SH-SY5Y (cell line): ENCODE measurements around the gene SMC6.

Experiments used
- GATA2 ChIP-seq: IDR thresholded peaks from 2 replicates; pipeline ENCODE4 v1.6.1; 2011; ENCODE audit warnings: mild to moderate bottlenecking, low read depth, low read length
- GATA3 ChIP-seq: IDR thresholded peaks from 2 replicates; pipeline ENCODE4 v1.6.1; 2011; ENCODE audit warnings: low read depth, mild to moderate bottlenecking, low read length, moderate library complexity

Gene SMC6

DNA sequence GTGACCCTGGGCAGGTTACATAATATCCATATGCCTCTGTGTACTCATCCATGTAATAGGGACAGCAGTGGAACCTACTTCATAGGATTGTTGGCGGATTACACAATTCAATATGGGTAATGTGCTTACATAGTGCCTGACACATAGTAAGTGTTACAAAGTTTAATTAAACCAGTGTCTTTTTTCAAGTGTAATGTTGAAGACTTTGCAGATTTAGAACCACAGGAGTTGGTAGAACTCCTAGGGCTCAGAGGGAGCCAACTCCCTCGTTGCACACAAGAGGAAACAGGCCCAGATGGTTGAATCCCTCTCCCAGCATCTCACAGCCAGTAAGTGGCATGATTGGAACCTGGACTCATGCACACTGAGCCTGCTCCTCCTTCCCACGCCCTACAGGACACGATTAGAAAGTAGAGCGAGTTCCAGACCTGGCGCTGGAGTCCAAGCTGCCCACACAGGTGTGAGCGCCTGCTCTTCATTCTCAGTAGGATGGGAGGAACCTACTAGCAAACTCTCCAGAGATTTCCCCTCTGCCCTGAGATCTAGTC, 115.3 kb downstream of the SMC6 start:
- TF ChIP-seq GATA3: no peak
- TF ChIP-seq GATA2: no peak

DNA sequence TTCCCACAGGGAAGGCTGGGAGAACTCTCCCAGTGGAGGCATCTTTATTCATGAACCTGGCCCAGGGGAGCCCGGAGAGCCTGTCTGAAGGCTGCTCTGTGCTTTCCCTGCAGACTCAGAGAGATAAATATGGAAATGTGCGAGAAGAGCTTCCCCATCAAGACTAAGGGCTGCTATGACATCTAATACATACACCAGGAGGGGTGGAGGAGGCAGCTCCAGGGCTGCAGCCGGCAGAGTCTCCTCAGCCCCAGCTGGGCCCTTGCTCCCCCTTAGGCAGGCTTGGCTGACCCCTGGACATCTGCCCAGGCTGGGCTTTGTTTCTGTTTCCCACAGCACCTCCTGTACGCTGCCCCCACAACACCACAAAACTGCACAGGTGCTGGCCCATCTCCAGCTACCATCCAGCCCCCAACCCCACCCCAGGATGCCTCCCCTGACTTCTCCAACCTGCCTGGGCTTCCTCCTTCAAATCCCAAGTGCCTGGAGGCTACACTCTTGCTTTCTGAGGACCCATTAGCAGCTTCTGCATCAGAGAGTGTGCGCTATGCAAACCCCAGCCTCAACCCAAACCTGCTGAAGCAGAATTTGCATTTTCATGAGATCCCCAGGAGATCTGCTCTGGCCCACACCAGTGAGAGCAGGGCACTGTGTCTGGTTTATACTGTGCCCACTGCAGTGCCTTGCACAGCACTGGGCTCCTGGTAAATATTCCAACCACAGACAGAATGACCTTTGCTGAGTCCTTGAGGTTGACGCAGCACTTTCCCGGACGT, 116.3 kb downstream of the SMC6 start:
- TF ChIP-seq GATA2 (no peak), GATA3 (no peak)

- TF ChIP-seq GATA2 (no peak), GATA3 (no peak)
These were observed 117.4 kb downstream of the SMC6 start for GRCh38 chr2:17636257-17636656.

- no peak for TF ChIP-seq GATA3
- no peak for TF ChIP-seq GATA2
These were observed 118.6 kb downstream of the SMC6 start for GRCh38 chr2:17634997-17635396.

GRCh38 chr2:17630089-17630488, 123.5 kb downstream of the SMC6 start:
- TF ChIP-seq GATA2: no peak
- TF ChIP-seq GATA3: no peak

DNA sequence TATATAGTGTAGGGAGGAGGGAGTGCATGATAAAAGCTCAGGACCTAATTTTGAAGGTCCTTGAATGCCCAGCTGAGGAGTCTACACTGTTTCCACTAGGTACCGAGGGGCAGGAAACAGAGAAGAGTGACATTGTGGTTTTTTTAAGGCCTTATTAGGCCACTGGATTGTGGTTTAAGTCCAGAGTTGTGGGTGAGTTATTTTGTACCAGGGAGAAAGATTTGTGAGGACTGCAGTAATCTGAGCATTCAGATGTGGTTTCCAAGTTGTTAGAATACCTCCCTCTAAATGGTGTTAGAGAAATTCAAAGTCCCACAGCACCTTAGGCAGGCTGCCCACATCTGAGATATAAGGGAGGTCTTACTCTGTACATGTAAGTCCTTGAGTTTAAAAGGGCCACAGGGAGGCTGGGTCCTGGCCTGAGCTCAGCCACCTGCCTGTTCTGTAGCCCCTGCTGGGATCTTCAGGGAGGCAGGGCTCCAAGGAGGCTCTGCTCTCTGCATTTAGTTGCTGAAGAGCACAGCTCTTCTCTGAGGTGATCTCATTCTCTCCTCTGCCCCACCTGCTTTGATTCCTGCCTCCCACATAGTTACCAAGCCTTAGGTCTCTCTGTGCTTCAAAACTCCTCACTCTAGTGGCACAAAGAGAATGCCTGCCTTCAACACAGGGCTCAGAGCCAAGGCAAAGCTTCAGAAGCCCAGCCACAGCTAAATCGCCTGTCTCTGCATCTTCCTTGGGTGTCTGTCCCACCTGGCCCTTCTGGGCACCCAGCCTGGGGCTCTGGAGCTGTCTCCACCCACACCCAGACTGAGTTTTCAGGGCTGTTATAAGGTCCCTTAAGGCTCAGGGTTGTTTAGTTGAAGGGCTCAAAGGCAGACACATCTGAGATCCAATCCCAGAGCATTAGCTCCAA, 125.0 kb downstream of the SMC6 start:
- TF ChIP-seq GATA2 (no peak), GATA3 (no peak)

DNA sequence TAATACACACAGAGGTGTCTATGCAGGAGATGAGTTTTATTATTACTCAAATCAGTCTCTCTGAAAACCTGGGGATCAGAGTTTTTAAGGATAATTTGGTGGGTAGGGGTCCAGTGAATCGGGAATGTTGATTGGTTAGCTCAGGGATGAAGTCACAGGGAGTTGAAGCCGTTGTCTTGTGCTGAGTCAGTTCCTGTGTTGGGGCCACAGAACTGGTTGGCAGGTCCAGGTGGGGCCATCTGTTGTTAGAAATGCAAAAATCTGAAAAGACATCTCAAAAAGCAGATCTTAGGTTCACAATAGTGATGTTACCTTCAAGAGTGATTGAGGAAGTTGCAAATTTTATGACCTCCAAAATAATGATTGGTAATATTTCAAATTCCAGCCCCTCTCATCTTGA, 126.2 kb downstream of the SMC6 start:
- no peak for TF ChIP-seq GATA2
- TF ChIP-seq GATA3: no peak

DNA sequence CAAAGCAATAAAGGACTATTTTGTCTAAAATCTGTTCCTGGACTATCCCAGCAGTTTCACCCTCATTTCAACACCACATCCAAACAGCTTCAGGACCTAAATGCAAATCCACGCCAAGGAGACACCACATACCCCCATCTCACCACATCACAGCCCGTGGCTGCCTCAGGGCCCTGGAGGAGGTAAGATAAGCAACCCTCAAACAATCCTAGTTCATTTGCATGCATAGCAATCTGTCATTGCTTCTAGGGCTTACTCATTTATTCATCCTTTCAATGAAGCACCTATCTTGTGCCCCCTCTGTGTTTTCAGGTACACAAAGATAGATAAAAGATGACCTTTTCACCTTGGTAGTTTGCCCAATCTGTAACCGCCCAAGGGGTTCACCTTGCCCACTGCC, 126.6 kb downstream of the SMC6 start:
- TF ChIP-seq GATA3 (no peak), GATA2 (no peak)

GRCh38 chr2:17625446-17625845, 128.2 kb downstream of the SMC6 start:
- no peak for TF ChIP-seq GATA3
- no peak for TF ChIP-seq GATA2

GRCh38 chr2:17621781-17622180, 131.8 kb downstream of the SMC6 start:
- no peak for TF ChIP-seq GATA3
- no peak for TF ChIP-seq GATA2

GRCh38 chr2:17620841-17621240, 132.8 kb downstream of the SMC6 start:
- TF ChIP-seq GATA3 (no peak), GATA2 (no peak)

GRCh38 chr2:17620280-17620679, 133.3 kb downstream of the SMC6 start:
- TF ChIP-seq GATA2 (no peak), GATA3 (no peak)

GRCh38 chr2:17617955-17618354, 135.7 kb downstream of the SMC6 start:
- TF ChIP-seq GATA3 (no peak), GATA2 (no peak)

DNA sequence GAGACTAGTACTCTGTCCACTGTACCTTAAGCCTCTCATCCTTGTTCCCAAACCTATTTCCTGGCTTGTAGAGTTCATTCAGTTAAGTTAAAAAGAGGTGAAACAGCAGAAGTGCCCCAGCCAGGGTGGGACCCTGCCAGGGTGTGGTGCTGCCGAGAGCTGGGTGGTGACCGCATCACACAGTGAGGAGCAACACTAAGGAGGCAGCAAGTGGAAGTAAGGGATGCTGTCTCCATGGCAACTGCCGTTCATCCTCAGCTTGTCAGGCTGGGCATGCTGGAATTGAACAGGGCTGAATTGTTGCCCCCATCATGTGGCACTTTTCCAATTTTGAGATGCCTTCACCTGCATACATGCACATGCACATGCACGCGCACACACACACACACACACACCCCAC, 136.1 kb downstream of the SMC6 start:
- TF ChIP-seq GATA3: no peak
- TF ChIP-seq GATA2: no peak
